ENCODE data around the gene AURKB. TPM values are rescaled to one million over a fixed set of nuclear protein-coding genes. Genes with fewer than 3 reads are reported as not detected.

The AURKB gene
- total and polyA plus RNA-seq, 2 of the 13 experiments (the other 11 are each of a cell fraction or from before 2014, with no cell fraction given), result 29.5 to 75.3 TPM

DNA sequence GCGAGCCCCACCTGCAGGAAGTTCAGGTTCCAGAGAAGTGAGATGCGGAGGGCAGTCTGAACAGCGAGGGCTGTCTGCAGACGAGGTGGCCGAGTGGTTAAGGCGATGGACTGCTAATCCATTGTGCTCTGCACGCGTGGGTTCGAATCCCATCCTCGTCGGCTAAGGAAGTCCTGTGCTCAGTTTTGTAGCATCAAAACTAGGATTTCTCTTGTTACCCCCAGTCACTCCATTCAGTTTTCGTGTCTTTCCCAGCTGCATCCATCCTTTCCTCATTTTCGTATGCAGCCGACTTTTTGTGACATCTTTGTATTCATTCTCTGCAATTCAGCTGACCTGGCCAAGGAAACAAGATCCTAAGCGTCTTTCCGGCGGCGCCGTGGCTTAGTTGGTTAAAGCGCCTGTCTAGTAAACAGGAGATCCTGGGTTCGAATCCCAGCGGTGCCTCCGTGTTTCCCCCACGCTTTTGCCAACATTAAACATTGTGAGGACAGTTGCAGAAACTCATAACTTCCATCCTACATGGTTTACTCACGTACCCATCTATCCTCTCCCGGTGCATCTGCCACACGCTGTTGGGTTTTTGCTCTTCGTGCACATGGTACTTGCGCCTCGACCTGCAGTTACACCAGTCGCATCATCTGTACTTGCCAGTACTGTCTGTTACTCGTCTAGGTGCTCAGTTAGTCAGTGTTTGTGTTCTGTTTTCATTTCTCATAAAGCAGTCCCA is 23.4 kb downstream of the AURKB start (continued):
- TF ChIP-seq, protein P1, sequence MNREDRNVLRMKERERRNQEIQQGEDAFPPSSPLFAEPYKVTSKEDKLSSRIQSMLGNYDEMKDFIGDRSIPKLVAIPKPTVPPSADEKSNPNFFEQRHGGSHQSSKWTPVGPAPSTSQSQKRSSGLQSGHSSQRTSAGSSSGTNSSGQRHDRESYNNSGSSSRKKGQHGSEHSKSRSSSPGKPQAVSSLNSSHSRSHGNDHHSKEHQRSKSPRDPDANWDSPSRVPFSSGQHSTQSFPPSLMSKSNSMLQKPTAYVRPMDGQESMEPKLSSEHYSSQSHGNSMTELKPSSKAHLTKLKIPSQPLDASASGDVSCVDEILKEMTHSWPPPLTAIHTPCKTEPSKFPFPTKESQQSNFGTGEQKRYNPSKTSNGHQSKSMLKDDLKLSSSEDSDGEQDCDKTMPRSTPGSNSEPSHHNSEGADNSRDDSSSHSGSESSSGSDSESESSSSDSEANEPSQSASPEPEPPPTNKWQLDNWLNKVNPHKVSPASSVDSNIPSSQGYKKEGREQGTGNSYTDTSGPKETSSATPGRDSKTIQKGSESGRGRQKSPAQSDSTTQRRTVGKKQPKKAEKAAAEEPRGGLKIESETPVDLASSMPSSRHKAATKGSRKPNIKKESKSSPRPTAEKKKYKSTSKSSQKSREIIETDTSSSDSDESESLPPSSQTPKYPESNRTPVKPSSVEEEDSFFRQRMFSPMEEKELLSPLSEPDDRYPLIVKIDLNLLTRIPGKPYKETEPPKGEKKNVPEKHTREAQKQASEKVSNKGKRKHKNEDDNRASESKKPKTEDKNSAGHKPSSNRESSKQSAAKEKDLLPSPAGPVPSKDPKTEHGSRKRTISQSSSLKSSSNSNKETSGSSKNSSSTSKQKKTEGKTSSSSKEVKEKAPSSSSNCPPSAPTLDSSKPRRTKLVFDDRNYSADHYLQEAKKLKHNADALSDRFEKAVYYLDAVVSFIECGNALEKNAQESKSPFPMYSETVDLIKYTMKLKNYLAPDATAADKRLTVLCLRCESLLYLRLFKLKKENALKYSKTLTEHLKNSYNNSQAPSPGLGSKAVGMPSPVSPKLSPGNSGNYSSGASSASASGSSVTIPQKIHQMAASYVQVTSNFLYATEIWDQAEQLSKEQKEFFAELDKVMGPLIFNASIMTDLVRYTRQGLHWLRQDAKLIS (CRISPR knock-in tag; IDR thresholded peaks at IDR 0.05), result no peak
- 0 out of 2 replicates have a peak, but pooled peaks have one; percentile 35 for TF ChIP-seq ZNF616 (CRISPR knock-in tag; IDR thresholded peaks at IDR 0.05; ENCODE audit: low read depth)
- TF ChIP-seq, protein P2, sequence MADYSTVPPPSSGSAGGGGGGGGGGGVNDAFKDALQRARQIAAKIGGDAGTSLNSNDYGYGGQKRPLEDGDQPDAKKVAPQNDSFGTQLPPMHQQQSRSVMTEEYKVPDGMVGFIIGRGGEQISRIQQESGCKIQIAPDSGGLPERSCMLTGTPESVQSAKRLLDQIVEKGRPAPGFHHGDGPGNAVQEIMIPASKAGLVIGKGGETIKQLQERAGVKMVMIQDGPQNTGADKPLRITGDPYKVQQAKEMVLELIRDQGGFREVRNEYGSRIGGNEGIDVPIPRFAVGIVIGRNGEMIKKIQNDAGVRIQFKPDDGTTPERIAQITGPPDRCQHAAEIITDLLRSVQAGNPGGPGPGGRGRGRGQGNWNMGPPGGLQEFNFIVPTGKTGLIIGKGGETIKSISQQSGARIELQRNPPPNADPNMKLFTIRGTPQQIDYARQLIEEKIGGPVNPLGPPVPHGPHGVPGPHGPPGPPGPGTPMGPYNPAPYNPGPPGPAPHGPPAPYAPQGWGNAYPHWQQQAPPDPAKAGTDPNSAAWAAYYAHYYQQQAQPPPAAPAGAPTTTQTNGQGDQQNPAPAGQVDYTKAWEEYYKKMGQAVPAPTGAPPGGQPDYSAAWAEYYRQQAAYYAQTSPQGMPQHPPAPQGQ (CRISPR knock-in tag; IDR thresholded peaks at IDR 0.05; ENCODE audit: borderline replicate concordance), result no peak; the same call in 1 of the 2 replicates
- TF ChIP-seq ZNF136 (CRISPR knock-in tag; IDR thresholded peaks at IDR 0.05; ENCODE audit: low read depth), result no peak
- TF ChIP-seq ZNF441 (CRISPR knock-in tag; IDR thresholded peaks at IDR 0.05; ENCODE audit: borderline replicate concordance), result 0 out of 2 replicates have a peak, but pooled peaks have one; percentile 17
- TF ChIP-seq ZNF546 (CRISPR knock-in tag; conservative IDR thresholded peaks at IDR 0.05), result peak; percentile 80
- TF ChIP-seq, protein P3, sequence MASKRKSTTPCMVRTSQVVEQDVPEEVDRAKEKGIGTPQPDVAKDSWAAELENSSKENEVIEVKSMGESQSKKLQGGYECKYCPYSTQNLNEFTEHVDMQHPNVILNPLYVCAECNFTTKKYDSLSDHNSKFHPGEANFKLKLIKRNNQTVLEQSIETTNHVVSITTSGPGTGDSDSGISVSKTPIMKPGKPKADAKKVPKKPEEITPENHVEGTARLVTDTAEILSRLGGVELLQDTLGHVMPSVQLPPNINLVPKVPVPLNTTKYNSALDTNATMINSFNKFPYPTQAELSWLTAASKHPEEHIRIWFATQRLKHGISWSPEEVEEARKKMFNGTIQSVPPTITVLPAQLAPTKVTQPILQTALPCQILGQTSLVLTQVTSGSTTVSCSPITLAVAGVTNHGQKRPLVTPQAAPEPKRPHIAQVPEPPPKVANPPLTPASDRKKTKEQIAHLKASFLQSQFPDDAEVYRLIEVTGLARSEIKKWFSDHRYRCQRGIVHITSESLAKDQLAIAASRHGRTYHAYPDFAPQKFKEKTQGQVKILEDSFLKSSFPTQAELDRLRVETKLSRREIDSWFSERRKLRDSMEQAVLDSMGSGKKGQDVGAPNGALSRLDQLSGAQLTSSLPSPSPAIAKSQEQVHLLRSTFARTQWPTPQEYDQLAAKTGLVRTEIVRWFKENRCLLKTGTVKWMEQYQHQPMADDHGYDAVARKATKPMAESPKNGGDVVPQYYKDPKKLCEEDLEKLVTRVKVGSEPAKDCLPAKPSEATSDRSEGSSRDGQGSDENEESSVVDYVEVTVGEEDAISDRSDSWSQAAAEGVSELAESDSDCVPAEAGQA (IDR thresholded peaks at IDR 0.05; ENCODE audit: low read depth), result no peak
- TF ChIP-seq, protein P3 (CRISPR knock-in tag; IDR thresholded peaks at IDR 0.05; ENCODE audit: borderline replicate concordance), result no peak
- TF ChIP-seq RBM39 (IDR thresholded peaks at IDR 0.05; ENCODE audit: low read depth, low read length, poor library complexity, severe bottlenecking), result no peak
- no peak for TF ChIP-seq ZNF737 (CRISPR knock-in tag; IDR thresholded peaks at IDR 0.05; ENCODE audit: borderline replicate concordance)
- no peak for TF ChIP-seq ZBTB3 (CRISPR knock-in tag; IDR thresholded peaks at IDR 0.05; ENCODE audit: borderline replicate concordance, low read depth)
- no peak for TF ChIP-seq ARID2 (CRISPR knock-in tag; IDR thresholded peaks at IDR 0.05; ENCODE audit: borderline replicate concordance)
- TF ChIP-seq, protein P4, sequence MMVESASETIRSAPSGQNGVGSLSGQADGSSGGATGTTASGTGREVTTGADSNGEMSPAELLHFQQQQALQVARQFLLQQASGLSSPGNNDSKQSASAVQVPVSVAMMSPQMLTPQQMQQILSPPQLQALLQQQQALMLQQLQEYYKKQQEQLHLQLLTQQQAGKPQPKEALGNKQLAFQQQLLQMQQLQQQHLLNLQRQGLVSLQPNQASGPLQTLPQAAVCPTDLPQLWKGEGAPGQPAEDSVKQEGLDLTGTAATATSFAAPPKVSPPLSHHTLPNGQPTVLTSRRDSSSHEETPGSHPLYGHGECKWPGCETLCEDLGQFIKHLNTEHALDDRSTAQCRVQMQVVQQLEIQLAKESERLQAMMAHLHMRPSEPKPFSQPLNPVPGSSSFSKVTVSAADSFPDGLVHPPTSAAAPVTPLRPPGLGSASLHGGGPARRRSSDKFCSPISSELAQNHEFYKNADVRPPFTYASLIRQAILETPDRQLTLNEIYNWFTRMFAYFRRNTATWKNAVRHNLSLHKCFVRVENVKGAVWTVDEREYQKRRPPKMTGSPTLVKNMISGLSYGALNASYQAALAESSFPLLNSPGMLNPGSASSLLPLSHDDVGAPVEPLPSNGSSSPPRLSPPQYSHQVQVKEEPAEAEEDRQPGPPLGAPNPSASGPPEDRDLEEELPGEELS (CRISPR knock-in tag; IDR thresholded peaks at IDR 0.05), result peak; percentile 43; the same call in 1 of the 2 replicates
- TF ChIP-seq HNRNPUL1 (IDR thresholded peaks at IDR 0.05; ENCODE audit: low read depth, low read length), result no peak

All from HepG2 (cell line).